ENCODE results near the gene MSMP. TPM values are rescaled to one million over a fixed set of nuclear protein-coding genes. Genes with fewer than 3 reads are reported as not detected.

Gene MSMP
- total and polyA plus RNA-seq, 10 of the 15 experiments (the other 5 are each of a cell fraction or from before 2014, with no cell fraction given): 0.33 to 2.4 (median 0.86) TPM; not detected in 4

DNA sequence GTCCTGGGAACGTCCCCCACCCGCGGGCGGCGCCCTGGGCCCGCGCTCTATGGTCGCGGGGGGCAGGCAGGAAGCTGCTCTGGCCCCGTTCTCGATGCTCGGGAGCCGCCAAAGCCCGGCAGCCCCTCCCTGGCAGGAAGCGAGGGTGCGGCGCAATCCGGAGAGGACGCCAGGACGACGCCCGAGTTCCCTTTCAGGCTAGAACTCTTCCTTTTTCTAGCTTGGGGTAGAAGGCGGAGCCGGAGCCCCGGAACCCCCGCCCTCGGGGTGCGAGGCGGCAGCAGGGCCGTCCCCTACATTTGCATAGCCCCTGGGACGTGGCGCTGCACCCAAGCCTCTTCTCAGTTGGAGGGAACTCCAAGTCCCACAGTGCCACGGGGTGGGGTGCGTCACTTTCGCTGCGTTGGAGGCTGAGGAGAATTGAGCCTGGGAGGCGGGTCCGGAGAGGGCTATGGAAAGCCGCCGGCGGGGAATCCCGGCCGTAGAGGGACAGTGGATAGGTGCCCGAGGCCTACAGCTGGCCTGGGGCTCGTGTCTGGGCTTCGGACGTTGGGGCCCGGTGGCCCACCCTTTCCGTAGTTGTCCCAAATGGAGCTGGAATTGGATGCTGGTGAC is 21.8 kb downstream of the MSMP start, which contains the start of the genes CREB3 and TLN1 (continued):
- TF ChIP-seq IRF5 (IDR thresholded peaks at IDR 0.05; ENCODE audit: borderline replicate concordance): no peak
- no peak for TF ChIP-seq BMI1 (IDR thresholded peaks at IDR 0.05; ENCODE audit: borderline replicate concordance)
- TF ChIP-seq, protein P1, sequence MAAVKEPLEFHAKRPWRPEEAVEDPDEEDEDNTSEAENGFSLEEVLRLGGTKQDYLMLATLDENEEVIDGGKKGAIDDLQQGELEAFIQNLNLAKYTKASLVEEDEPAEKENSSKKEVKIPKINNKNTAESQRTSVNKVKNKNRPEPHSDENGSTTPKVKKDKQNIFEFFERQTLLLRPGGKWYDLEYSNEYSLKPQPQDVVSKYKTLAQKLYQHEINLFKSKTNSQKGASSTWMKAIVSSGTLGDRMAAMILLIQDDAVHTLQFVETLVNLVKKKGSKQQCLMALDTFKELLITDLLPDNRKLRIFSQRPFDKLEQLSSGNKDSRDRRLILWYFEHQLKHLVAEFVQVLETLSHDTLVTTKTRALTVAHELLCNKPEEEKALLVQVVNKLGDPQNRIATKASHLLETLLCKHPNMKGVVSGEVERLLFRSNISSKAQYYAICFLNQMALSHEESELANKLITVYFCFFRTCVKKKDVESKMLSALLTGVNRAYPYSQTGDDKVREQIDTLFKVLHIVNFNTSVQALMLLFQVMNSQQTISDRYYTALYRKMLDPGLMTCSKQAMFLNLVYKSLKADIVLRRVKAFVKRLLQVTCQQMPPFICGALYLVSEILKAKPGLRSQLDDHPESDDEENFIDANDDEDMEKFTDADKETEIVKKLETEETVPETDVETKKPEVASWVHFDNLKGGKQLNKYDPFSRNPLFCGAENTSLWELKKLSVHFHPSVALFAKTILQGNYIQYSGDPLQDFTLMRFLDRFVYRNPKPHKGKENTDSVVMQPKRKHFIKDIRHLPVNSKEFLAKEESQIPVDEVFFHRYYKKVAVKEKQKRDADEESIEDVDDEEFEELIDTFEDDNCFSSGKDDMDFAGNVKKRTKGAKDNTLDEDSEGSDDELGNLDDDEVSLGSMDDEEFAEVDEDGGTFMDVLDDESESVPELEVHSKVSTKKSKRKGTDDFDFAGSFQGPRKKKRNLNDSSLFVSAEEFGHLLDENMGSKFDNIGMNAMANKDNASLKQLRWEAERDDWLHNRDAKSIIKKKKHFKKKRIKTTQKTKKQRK (IDR thresholded peaks at IDR 0.05; ENCODE audit: low read depth, low read length): no peak
- no peak for TF ChIP-seq ATF3 (IDR thresholded peaks at IDR 0.05; ENCODE audit: borderline replicate concordance, extremely low read depth, low read depth, low read length)
- peak; percentile 53; the same call in 1 of the 2 replicates for TF ChIP-seq POLR2AphosphoS2 (IDR thresholded peaks at IDR 0.05; ENCODE audit: low read depth, low read length)
- peak; percentile 65 for TF ChIP-seq KLF5 (IDR thresholded peaks at IDR 0.05; ENCODE audit: partially characterized antibody)
- 0 out of 2 replicates have a peak, but pooled peaks have one; percentile 57 for TF ChIP-seq CHD1 (IDR thresholded peaks at IDR 0.05; ENCODE audit: low read depth, low read length)
- TF ChIP-seq, protein P2, sequence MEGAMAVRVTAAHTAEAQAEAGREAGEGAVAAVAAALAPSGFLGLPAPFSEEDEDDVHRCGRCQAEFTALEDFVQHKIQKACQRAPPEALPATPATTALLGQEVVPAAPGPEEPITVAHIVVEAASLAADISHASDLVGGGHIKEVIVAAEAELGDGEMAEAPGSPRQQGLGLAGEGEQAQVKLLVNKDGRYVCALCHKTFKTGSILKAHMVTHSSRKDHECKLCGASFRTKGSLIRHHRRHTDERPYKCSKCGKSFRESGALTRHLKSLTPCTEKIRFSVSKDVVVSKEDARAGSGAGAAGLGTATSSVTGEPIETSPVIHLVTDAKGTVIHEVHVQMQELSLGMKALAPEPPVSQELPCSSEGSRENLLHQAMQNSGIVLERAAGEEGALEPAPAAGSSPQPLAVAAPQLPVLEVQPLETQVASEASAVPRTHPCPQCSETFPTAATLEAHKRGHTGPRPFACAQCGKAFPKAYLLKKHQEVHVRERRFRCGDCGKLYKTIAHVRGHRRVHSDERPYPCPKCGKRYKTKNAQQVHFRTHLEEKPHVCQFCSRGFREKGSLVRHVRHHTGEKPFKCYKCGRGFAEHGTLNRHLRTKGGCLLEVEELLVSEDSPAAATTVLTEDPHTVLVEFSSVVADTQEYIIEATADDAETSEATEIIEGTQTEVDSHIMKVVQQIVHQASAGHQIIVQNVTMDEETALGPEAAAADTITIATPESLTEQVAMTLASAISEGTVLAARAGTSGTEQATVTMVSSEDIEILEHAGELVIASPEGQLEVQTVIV (IDR thresholded peaks at IDR 0.05; ENCODE audit: borderline replicate concordance, partially characterized antibody): peak; percentile 75
- peak; percentile 83 for TF ChIP-seq HCFC1 (IDR thresholded peaks at IDR 0.05; ENCODE audit: low read length)
- TF ChIP-seq RFX5 (IDR thresholded peaks at IDR 0.05; ENCODE audit: low read depth, low read length): peak; percentile 54; the same call in 1 of the 2 replicates
- TF ChIP-seq, protein P3, sequence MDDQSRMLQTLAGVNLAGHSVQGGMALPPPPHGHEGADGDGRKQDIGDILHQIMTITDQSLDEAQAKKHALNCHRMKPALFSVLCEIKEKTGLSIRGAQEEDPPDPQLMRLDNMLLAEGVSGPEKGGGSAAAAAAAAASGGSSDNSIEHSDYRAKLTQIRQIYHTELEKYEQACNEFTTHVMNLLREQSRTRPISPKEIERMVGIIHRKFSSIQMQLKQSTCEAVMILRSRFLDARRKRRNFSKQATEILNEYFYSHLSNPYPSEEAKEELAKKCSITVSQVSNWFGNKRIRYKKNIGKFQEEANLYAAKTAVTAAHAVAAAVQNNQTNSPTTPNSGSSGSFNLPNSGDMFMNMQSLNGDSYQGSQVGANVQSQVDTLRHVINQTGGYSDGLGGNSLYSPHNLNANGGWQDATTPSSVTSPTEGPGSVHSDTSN (IDR thresholded peaks at IDR 0.05; ENCODE audit: insufficient replicate concordance, low read depth, low read length): peak; percentile 1
- peak; percentile 72; the same call in 1 of the 2 replicates for TF ChIP-seq NBN (IDR thresholded peaks at IDR 0.05)
- TF ChIP-seq ZBED1 (IDR thresholded peaks at IDR 0.05; ENCODE audit: borderline replicate concordance): peak; percentile 31; the same call in 1 of the 2 replicates
- no peak for TF ChIP-seq ZNF384 (IDR thresholded peaks at IDR 0.05; ENCODE audit: borderline replicate concordance, low read depth, low read length)
- TF ChIP-seq MLLT1 (IDR thresholded peaks at IDR 0.05): peak; percentile 89
- peak; percentile 68 for TF ChIP-seq SPI1 (IDR thresholded peaks at IDR 0.05; ENCODE audit: borderline replicate concordance, insufficient read depth, low read depth, low read length)
- no peak for TF ChIP-seq SUZ12 (IDR thresholded peaks at IDR 0.05; ENCODE audit: unreplicated experiment)
- peak; percentile 37; the same call in 1 of the 2 replicates for TF ChIP-seq PAX5 (IDR thresholded peaks at IDR 0.05; ENCODE audit: borderline replicate concordance, low read depth, low read length)
- TF ChIP-seq ZNF217 (IDR thresholded peaks at IDR 0.05): no peak

Data from GM12878 (cell line).